H9 (cell line): ENCODE measurements around the gene ITPR1. TPM values are rescaled to one million over a fixed set of nuclear protein-coding genes. Genes with fewer than 3 reads are reported as not detected.

Experiments
- DNase-seq: peaks from one replicate; pipeline ENCODE4 v3.0.0-alpha.2; 2017
- H2AFZ ChIP-seq: one replicate; pipeline ENCODE4 v1.6.1; 2013; ENCODE audit warnings: mild to moderate bottlenecking, low read length, control low read depth, moderate library complexity
- H2AK5ac ChIP-seq: 2 replicates; pipeline ENCODE4 v1.6.1; 2013; ENCODE audit warnings: low read length, control low read depth, mixed read lengths; ENCODE audit not compliant: insufficient read length
- H2BK120ac ChIP-seq: one replicate; pipeline ENCODE4 v1.6.1; 2013; ENCODE audit warnings: low read depth, mild to moderate bottlenecking, low read length, control low read depth, inconsistent platforms; ENCODE audit not compliant: poor library complexity, severe bottlenecking
- H2BK12ac ChIP-seq: 2 replicates; pipeline ENCODE4 v1.6.1; 2013; ENCODE audit warnings: low read length, control low read depth, mixed read lengths, low read depth; ENCODE audit not compliant: insufficient read length
- H2BK15ac ChIP-seq: 2 replicates; pipeline ENCODE4 v1.6.1; 2013; ENCODE audit warnings: low read depth, low read length, control low read depth
- H2BK20ac ChIP-seq: one replicate; pipeline ENCODE4 v1.6.1; 2013; ENCODE audit warnings: low read depth, mild to moderate bottlenecking, low read length, control low read depth, inconsistent platforms; ENCODE audit not compliant: poor library complexity, severe bottlenecking
- H2BK5ac ChIP-seq: 2 replicates; pipeline ENCODE4 v1.6.1; 2013; ENCODE audit warnings: low read length, control low read depth, mixed read lengths; ENCODE audit not compliant: insufficient read length
- H3K14ac ChIP-seq: 2 replicates; pipeline ENCODE4 v1.6.1; 2013; ENCODE audit warnings: low read length, control low read depth; ENCODE audit not compliant: insufficient read depth
- H3K18ac ChIP-seq: 2 replicates; pipeline ENCODE4 v1.6.1; 2013; ENCODE audit warnings: low read depth, mild to moderate bottlenecking, mixed read lengths, low read length, control low read depth; ENCODE audit not compliant: insufficient read length
- H3K23ac ChIP-seq: 2 replicates; pipeline ENCODE4 v1.6.1; 2013; ENCODE audit warnings: low read length, control low read depth, mixed read lengths, low read depth; ENCODE audit not compliant: insufficient read length
- H3K23me2 ChIP-seq: 2 replicates; pipeline ENCODE4 v1.6.1; 2013; ENCODE audit warnings: low read depth, mild to moderate bottlenecking, mixed read lengths, low read length, control low read depth; ENCODE audit not compliant: insufficient read length, poor library complexity, severe bottlenecking
- H3K27ac ChIP-seq: 2 replicates; pipeline ENCODE4 v1.5.1; 2013; ENCODE audit warnings: low read length, control low read depth, mixed read lengths, low read depth; ENCODE audit not compliant: insufficient read length
- H3K27me3 ChIP-seq: 2 replicates; pipeline ENCODE4 v1.6.1; 2013; ENCODE audit warnings: low read length, control low read depth, inconsistent platforms; ENCODE audit not compliant: insufficient read depth
- H3K4ac ChIP-seq: 2 replicates; pipeline ENCODE4 v1.6.1; 2013; ENCODE audit warnings: low read depth, mild to moderate bottlenecking, control low read depth, inconsistent platforms, low read length, moderate library complexity
- H3K4me1 ChIP-seq: 2 replicates; pipeline ENCODE4 v1.6.1; 2013; ENCODE audit warnings: low read length, control low read depth, inconsistent platforms; ENCODE audit not compliant: insufficient read depth
- H3K4me2 ChIP-seq: 2 replicates; pipeline ENCODE4 v1.6.1; 2013; ENCODE audit warnings: low read length, control low read depth, mixed read lengths; ENCODE audit not compliant: insufficient read length, insufficient read depth
- H3K56ac ChIP-seq: 2 replicates; pipeline ENCODE4 v1.6.1; 2013; ENCODE audit warnings: low read depth, mild to moderate bottlenecking, mixed read lengths, low read length, control low read depth; ENCODE audit not compliant: insufficient read length
- H3K79me1 ChIP-seq: 2 replicates; pipeline ENCODE4 v1.6.1; 2013; ENCODE audit warnings: low read depth, mild to moderate bottlenecking, moderate library complexity, low read length, control low read depth, inconsistent platforms; ENCODE audit not compliant: insufficient read depth, poor library complexity, severe bottlenecking
- H3K79me2 ChIP-seq: 2 replicates; pipeline ENCODE4 v1.6.1; 2013; ENCODE audit warnings: low read length, control low read depth, inconsistent platforms; ENCODE audit not compliant: insufficient read depth
- H3K9ac ChIP-seq: 2 replicates; pipeline ENCODE4 v1.6.1; 2013; ENCODE audit warnings: low read length, control low read depth, mixed read lengths; ENCODE audit not compliant: insufficient read length; ENCODE audit errors: extremely low read depth
- H3K9me3 ChIP-seq: one replicate; pipeline ENCODE4 v1.6.1; 2013; ENCODE audit warnings: low read depth, low read length, inconsistent platforms; ENCODE audit not compliant: control insufficient read depth
- H3T11ph ChIP-seq: one replicate; pipeline ENCODE4 v1.6.1; 2013; ENCODE audit warnings: mild to moderate bottlenecking, low read length, control low read depth, inconsistent platforms
- H4K20me1 ChIP-seq: one replicate; pipeline ENCODE4 v1.6.1; 2013; ENCODE audit not compliant: control insufficient read depth, insufficient read length, insufficient read depth
- H4K5ac ChIP-seq: 2 replicates; pipeline ENCODE4 v1.6.1; 2013; ENCODE audit warnings: low read depth, mild to moderate bottlenecking, mixed read lengths, low read length, control low read depth; ENCODE audit not compliant: insufficient read length
- H4K8ac ChIP-seq: replicated peaks from 2 replicates; pipeline ENCODE4 v1.6.1; 2013; ENCODE audit warnings: low read length, control low read depth, mixed read lengths, low read depth; ENCODE audit not compliant: insufficient read length
- H4K91ac ChIP-seq: 2 replicates; pipeline ENCODE4 v1.6.1; 2013; ENCODE audit warnings: low read depth, mild to moderate bottlenecking, moderate library complexity, mixed read lengths, low read length, control low read depth; ENCODE audit not compliant: insufficient read length
- H3K27ac Mint-ChIP-seq, 3 experiments: 2 replicates in 2 of 3; 3 replicates in 1 of 3; pipeline ENCODE4 v1.8.0; 2020 to 2021; ENCODE audit warnings: mixed read lengths in 3 of 3, mild to moderate bottlenecking in 1 of 3, moderate library complexity in 1 of 3
- H3K27me3 Mint-ChIP-seq: 2 replicates; pipeline ENCODE4 v1.8.0; 2021; ENCODE audit warnings: low read depth, mild to moderate bottlenecking, moderate library complexity, mixed read lengths
- H3K36me3 Mint-ChIP-seq, 3 experiments: 2 replicates in 2 of 3; 3 replicates in 1 of 3; pipeline ENCODE4 v1.8.0; 2020 to 2021; ENCODE audit warnings: low read depth in 3 of 3, mixed read lengths in 3 of 3; ENCODE audit not compliant: insufficient read depth in 1 of 3
- H3K4me1 Mint-ChIP-seq, 2 experiments: 2 replicates each; pipeline ENCODE4 v1.8.0; 2020; ENCODE audit warnings: mixed read lengths in 2 of 2
- H3K4me3 Mint-ChIP-seq, 2 experiments: 2 replicates in 1 of 2; 3 replicates in 1 of 2; pipeline ENCODE4 v1.8.0; 2020 to 2021; ENCODE audit warnings: mild to moderate bottlenecking in 2 of 2, mixed read lengths in 2 of 2, moderate library complexity in 1 of 2
- H3K9me3 Mint-ChIP-seq, 2 experiments: 2 replicates in 1 of 2; 3 replicates in 1 of 2; pipeline ENCODE4 v1.8.0; 2020; ENCODE audit warnings: mild to moderate bottlenecking in 2 of 2, mixed read lengths in 2 of 2, moderate library complexity in 1 of 2
- WGBS: extraction: QIAGEN DNeasy Blood & Tissue Kit; methylation state at CpG from one replicate; pipeline ENCODE4 v1.1.7; 2013; ENCODE audit warnings: missing lambda C conversion rate, low lambda C conversion rate, mixed read lengths; ENCODE audit not compliant: insufficient read length; ENCODE audit errors: extremely low coverage; 5-methylcytosine and 5-hydroxymethylcytosine counted together
- total RNA-seq: library from RNA; stranded (reverse); gene quantifications from 2 replicates; pipeline ENCODE4 v1.2.1, GENCODE V29; 2021
- TF ChIP-seq, protein P1 (sequence below): fragments of 200-600 bp; sonication (generic); conservative IDR thresholded peaks from 3 replicates; pipeline ENCODE4 v1.8.0; 2021; ENCODE audit warnings: antibody characterized with exemption, mild to moderate bottlenecking

The ITPR1 gene
- total RNA-seq, 1 experiment from 2014 or later: 4.2 TPM

DNA sequence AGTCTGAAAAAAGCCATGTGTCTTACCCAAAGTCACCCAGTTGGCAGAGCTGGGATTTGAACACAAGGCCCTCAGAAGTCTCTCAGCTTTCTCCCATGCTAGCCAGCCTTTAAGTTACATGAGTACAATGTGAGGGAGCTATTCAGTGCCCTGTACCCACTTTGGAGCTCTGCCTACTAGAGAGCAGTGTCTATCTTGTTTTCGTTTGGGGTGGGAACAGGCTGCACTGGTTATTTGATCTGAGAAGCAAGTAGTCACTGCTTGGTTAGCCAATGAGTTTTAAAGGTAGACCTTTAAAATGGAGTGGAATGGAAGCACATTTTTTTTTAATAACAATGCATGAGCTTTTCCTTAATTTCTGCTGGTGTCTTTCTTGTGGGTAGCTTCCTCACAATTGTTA is 255.0 kb downstream of the ITPR1 start:
- no peak overlapping the region for H4K5ac ChIP-seq
- no peak overlapping the region for H3K18ac ChIP-seq
- H3K9ac ChIP-seq: no peak overlapping the region
- H2AK5ac ChIP-seq: no peak overlapping the region
- no peak overlapping the region for H2BK5ac ChIP-seq
- H3K4me3 Mint-ChIP-seq: no peak overlapping the region
- no peak overlapping the region for H4K91ac ChIP-seq
- H3K14ac ChIP-seq: no peak overlapping the region
- peaks cover 2% of the 10 kb centered on the region; the same call in 1 of the 2 replicates for H3K4me1 ChIP-seq
- H3K23ac ChIP-seq: no peak overlapping the region
- peaks cover 13 to 21% of the 10 kb centered on the region in 2 experiments for H3K4me1 Mint-ChIP-seq
- no peak overlapping the region for H2BK20ac ChIP-seq
- no peak overlapping the region for H2BK15ac ChIP-seq
- no peaks in the 10 kb centered on the region for H4K20me1 ChIP-seq
- H2BK120ac ChIP-seq: no peak overlapping the region
- H3K27ac Mint-ChIP-seq: no peak overlapping the region
- no peaks in the 10 kb centered on the region; the same call in 1 of the 2 replicates for H3K27me3 Mint-ChIP-seq
- H3K4me2 ChIP-seq: no peak overlapping the region
- no peaks in the 10 kb centered on the region for H3K9me3 Mint-ChIP-seq
- H3K56ac ChIP-seq: no peak overlapping the region
- no peaks in the 10 kb centered on the region; a peak in 2 of 7 replicates for H3K36me3 Mint-ChIP-seq
- H2BK12ac ChIP-seq: no peak overlapping the region
- WGBS: no CpG with 5 or more reads among the region's 1 CpG
- H4K8ac ChIP-seq: no peak overlapping the region
- no peak overlapping the region for H3K4ac ChIP-seq
- DNase-seq: no peak
- H3T11ph ChIP-seq: no peak overlapping the region
- H3K27me3 ChIP-seq: no peaks in the 10 kb centered on the region
- H3K79me1 ChIP-seq: no peaks in the 10 kb centered on the region
- H2AFZ ChIP-seq: no peak overlapping the region
- TF ChIP-seq, protein P1, sequence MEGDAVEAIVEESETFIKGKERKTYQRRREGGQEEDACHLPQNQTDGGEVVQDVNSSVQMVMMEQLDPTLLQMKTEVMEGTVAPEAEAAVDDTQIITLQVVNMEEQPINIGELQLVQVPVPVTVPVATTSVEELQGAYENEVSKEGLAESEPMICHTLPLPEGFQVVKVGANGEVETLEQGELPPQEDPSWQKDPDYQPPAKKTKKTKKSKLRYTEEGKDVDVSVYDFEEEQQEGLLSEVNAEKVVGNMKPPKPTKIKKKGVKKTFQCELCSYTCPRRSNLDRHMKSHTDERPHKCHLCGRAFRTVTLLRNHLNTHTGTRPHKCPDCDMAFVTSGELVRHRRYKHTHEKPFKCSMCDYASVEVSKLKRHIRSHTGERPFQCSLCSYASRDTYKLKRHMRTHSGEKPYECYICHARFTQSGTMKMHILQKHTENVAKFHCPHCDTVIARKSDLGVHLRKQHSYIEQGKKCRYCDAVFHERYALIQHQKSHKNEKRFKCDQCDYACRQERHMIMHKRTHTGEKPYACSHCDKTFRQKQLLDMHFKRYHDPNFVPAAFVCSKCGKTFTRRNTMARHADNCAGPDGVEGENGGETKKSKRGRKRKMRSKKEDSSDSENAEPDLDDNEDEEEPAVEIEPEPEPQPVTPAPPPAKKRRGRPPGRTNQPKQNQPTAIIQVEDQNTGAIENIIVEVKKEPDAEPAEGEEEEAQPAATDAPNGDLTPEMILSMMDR: no peak
- no peak overlapping the region for H3K27ac ChIP-seq
- H3K23me2 ChIP-seq: no peaks in the 10 kb centered on the region
- no peaks in the 10 kb centered on the region for H3K9me3 ChIP-seq
- H3K79me2 ChIP-seq: no peaks in the 10 kb centered on the region
